Measurements from ENCODE around the gene ERMARD.

GRCh38 chr6:169729961-169730360 is 21.5 kb upstream of the ERMARD start:
- TF ChIP-seq GATA3 (IDR thresholded peaks at IDR 0.05; ENCODE audit: low read depth, low read length), result no peak
- TF ChIP-seq GATA2 (IDR thresholded peaks at IDR 0.05; ENCODE audit: low read depth, low read length), result no peak
